DMS114 treated with DMSO at 0.1 percent for 48 hours (cell line): ENCODE results near the gene TMEM202.
"Not testable (repeated sequence)": the region's sequence is repeated elsewhere in the genome, so short reads cannot be mapped to it uniquely, and the experiment has no call there.

Experiments used
- DNase-seq: peaks from one replicate; lab custom pipeline; 2025; ENCODE audit not compliant: unreplicated experiment; lab: John Stamatoyannopoulos, UW

TMEM202 gene

DNA sequence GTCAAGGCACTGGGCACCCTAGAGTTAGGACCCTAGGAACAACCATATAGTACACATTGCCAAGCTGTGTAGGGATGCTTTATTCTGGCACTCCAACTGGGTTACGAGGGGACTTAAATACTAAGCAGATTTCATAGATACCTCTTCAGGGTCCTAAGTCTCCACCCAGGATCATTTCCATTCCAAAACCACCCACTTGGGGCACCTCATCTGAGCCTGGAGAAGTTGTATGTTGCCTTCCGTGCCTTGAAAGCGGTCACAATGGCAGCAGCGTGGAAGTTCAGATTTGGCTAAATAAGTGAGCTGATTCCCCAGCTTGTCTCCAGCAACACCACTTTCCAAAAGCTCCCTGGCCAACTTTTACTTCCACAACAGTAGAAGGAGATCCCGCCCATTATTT, 4.6 kb downstream of the TMEM202 start:
- DNase-seq: no peak

DNA sequence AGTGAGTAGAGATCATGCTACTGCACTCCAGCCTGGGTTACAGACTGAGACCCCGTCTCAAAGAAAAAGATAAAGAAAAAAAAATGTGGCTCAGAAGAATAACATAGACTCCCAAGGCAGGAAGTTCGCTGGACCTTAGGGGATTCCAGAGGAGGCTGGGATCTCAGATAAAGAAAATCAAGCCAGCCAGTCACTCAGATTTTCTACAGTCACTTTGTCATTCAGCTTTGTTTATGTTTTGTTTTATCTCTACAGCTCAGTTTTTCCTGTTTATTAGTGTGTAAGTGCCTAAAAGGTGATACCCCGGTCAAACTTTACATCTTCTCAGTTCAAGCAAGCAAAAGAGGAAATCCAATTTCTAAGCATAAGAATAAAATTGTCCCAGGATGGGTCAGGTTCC, 6.3 kb downstream of the TMEM202 start:
- no peak for DNase-seq

DNA sequence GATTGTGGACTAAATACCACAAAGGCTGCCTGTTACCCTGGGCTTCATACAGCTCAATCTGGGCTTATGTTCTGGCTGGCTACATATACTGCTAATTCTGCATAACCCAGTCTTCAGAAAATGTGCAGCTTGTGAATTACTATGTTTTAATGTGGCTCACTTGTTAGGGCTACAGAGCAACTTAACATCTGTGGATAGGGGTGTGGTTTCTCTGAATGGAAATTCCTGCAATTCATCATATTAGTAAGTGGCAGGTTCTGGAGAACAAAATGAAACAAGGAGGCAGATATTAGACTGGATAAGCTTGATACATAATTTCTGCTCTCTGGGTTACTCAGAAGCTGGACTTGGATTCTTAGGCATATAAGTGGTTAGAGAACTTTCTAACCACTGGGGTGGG, 6.7 kb downstream of the TMEM202 start:
- DNase-seq: no peak

DNA sequence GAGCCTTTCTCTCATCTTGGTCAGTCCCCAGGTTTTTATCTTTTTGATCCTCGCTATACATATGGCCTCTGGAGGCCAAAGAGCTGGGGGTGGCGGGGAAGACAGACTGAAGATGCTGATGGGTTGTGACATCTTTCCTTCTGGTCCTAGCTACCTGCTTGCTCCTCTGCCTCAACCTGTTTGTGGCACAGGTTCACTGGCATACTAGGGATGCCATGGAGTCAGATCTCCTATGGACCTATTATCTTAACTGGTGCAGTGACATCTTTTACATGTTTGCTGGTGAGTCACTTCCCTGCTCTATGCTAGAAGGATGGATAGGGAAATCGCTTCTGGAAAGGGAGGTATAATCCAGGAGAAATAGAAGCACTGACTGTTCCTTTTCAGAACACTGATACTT, 8.8 kb downstream of the TMEM202 start:
- no peak for DNase-seq

DNA sequence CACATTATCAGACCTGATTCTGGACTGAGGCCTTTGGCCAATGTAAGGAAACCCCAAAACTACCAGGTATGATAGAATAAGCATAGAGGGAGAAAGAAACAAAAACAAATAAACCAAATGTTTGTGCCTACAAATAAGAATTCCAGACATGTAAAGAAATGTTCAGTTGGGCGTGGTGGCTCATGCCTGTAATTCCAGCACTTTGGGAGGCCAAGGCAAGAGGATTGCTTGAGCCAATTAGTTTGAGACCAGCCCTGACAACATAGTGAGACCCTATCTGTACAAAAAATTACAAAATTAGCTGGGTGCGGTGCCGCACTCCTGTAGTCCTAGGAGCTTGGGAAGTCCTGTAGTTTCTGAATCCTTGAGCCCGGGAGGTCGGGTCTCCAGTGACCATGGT, 13.0 kb downstream of the TMEM202 start:
- no peak for DNase-seq

DNA sequence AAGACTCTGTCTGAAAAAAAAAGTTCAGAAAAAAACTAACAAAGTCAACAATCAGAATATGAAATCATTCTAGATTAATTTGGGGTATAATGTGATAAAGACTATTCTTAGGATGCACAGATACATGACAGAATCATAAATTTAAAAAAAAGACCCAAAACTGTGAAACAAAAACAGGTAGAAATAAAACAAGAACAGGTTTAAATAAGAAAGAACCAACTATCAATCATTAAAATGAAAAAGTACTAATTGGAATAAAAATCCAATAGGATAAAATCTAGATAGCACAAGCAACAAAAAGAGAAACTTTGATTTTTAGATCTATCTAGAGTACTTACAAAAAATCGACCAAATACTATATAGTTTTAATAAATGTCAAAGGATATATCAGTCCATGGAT, 13.4 kb downstream of the TMEM202 start:
- DNase-seq: no peak

DNA sequence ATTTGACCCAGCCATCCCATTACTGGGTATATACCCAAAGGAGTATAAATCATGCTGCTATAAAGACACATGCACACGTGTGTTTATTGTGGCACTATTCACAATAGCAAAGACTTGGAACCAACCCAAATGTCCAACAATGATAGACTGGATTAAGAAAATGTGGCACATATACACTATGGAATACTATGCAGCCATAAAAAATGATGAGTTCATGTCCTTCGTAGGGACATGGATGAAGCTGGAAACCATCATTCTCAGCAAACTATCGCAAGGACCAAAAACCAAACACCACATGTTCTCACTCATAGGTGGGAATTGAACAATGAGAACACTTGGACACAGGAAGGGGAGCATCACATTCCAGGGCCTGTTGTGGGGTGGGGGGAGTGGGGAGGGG, 15.2 kb downstream of the TMEM202 start:
- not testable (repeated sequence) for DNase-seq

DNA sequence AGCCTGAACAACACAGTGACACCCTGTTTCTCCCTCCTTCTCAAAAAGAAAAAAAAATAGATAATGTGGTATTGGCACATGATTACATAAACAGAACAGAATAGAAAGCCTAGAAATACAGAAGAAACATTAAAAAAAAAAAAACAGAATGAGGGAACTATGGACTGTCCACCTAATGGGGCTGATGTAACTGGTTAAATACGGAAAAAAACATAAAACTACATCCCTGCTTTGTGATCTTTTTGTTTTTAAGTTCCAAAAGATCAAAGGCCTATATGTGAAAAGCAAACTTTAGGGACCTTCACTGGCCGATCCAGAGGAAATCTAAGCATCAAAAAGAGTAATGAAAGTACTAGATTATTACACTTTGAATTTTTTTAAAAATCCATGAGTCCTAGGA, 17.2 kb downstream of the TMEM202 start:
- no peak for DNase-seq

DNA sequence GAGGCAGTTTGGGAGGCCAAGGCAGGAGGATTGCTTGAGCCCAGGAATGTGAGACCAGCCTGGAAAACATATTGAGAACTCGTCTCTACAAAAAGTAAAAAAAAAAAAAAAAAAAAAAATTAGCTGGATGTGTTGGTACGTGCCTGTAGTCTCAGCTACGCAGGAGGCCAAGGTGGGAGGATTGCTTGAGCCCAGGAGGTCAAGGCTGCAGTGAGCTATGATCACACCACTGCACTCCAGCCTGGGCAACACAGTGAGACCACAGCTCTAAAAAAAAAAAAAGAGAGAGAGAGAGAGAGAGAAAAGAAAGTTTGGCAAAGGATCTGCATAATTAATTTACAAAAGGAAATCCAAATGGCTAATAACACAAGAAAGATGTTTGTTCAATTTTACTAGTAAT, 21.7 kb downstream of the TMEM202 start:
- DNase-seq: not testable (repeated sequence)

DNA sequence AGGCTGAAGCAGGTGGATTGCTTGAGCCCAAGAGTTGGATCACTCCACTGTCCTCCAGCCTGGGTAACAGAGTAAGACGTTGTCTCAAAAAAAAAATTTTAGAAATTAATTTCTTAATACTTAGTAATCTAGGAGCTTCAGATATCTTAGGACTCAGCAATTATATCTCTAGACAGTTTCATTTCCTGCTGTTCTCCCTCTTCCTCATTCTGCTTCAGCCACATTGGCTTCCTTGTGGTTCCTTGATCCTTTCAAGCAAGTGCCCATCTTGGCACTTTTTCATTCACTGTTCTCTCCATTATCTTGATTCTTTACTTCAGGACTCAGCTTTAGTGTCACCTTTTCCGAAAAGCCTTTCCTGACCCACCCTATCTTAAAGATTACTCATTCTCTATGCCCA, 22.5 kb downstream of the TMEM202 start:
- no peak for DNase-seq

DNA sequence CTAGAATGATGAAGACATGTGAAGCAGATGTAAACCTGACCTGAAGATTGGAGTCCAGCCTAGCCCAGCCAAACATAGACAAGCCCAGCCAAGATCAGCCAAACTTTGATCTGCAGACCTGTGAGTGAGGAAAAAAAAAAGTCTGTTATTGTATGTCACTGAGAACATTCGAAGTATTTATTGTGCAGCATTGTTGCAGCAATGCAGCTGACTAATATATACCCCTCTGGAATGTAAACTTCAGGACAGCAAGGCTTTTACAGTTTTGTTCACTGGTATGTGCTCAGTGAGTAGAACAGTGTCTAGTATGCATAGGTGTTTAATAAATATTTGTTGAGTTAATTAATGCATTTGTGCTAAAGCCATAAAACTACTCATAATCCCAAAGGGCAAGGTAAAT, 23.4 kb downstream of the TMEM202 start:
- DNase-seq: no peak

DNA sequence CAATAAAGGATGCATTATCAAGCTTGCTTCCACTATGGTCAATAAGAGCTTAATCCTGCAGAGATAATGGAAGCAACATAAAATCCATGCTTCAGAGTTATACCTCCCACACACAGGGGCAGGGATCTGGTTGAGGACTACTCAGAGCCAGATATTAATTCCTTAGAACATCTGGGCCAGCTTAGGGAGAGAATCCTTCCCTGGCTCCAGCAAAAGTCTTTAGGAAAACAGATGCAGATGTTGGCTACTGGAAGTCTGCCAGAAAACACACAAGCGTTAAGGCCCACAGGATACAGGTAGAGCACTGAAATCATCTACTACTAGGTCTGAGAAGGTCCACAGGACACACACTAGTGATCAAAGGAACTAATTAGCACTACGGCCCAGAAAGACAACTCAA, 25.2 kb downstream of the TMEM202 start:
- no peak for DNase-seq

DNA sequence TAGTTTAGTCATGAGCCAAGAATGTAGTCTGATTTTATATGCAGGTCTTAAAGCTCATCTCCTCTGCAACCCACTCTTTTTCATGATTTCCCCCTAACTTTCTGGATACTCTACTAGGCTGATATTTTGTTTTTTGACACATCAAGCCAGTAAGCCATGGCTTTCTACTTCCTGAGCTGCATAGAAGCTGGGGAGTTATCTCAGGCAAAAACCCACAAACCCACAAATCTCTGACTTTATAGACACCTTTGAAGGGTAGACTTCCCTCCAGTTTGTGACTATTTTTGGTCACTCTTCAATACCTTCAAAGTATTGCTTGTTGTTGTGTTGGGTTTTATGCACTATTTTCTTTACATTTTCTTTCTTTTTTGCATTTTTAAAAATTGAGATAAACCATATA, 28.6 kb downstream of the TMEM202 start:
- no peak for DNase-seq

DNA sequence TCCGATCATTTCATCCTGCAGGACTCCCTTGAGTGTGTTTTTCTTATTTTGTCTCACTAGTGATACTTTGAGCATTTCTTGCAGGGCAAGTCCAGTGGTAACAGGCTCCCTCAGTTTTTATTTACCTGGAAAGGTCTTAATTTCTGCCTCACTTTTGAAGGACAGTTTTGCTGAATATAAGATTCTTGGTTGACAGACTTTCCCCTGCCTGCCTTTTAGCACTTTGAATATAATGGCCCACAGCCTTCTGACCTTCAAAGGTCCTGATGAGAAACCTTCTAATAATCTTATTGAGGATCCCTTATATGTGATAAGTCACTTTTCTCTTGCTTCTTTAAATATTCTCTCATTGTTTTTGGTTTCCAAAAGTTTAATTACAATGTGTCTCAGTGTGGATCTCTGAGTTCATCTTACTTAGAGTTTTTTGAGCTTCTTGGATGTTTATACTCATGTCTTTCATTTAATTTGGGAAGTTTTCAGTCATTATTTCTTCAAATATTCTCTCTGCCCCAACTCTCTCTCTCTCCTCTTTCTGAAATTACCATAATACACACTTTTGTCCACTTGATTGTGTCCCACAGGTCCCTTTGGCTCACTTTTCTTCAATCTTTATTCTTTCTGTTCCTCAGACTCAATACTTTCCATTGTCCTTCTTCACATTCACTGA, 39.7 kb downstream of the TMEM202 start:
- DNase-seq: no peak

DNA sequence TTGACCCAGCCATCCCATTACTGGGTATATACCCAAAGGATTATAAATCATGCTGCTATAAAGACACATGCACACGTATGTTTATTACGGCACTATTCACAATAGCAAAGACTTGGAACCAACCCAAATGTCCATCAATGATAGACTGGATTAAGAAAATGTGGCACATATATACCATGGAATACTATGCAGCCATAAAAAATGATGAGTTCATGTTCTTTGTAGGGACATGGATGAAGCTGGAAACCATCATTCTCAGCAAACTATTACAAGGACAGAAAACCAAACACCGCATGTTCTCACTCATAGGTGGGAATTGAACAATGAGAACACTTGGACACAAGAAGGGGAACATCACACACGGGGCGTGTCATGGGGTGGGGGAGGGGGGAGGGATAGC, 44.7 kb downstream of the TMEM202 start:
- not testable (repeated sequence) for DNase-seq

DNA sequence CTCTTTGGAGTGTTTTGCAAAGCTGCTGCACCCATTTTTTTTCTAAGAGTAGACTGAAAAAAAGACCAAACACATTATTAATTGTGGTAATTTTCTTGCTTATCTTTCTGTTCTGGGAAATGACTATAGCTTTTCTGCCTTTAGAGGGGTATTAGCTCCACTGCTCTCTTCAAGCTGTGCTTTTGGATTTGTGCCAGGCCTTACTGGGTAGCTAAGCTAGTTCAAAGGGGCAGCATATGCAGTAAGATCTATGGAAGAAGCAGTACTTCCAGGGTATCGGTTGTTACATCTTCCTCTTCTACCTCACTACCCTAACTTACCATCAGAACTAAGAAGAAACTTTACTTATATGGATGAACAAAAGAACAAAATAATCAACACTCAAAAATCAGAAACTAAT, 47.3 kb downstream of the TMEM202 start:
- no peak for DNase-seq

DNA sequence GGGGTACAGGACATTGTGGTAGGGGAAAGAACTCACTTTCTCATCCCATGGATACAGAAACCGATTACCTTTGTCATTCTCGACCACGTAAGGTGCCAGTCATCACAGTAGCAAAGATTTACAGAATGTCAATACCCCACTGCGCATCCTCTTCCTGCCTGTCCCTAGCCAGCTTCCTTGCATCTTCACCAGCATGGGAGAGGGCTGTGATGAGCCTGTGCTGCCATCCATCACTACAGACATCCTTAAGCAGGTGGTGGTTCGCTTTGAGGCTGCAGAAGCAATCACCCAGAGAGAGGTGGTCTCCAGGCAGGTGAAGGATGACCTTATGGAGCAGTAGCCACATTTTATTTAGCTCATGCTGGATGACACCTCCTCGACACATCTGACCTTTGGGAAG, 52.7 kb downstream of the TMEM202 start:
- DNase-seq: no peak

DNA sequence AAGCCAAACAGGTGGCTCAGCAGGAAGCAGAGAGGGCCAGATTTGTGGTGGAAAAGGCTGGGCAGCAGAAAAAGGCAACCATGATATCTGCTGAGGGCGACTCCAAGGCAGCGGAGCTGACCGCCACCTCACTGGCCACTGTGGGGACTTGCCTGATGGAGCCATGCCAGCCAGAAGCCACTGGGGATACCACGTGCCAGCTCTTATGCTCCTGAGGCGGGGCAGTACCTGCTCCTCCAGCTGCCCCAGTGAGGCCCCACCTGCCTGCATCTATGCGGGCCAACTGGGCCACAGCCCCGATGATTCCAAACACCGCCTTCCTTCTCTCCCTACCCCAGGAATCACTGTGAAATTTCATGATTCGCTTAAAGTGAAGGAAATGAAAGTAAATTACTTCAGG, 53.1 kb downstream of the TMEM202 start:
- no peak for DNase-seq

DNA sequence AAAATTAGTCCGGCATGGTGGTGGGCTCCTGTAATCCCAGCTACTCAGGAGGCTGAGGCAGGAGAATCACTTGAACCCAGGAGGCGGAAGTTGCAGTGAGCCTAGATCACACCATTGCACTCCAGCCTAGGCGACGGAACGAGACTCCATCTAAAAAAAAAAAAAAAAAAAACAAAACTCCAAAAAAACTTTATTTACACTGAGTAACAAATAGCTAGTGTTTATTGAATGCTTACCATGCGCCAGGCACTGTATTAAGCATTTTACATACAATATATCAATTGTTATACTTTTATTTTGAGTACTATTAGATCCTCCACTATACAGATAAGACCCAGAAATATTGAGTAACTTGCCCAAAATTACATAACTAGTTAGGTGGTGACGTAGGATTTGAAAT, 58.6 kb downstream of the TMEM202 start:
- no peak for DNase-seq
